ENCODE data around the gene BCKDHA. TPM values are rescaled to one million over a fixed set of nuclear protein-coding genes. Genes with fewer than 3 reads are reported as not detected.

Gene BCKDHA
- total and polyA plus RNA-seq, 2 of the 4 experiments (the other 2 are of a cell fraction) = 7.6 to 7.7 TPM

GRCh38 chr19:41430922-41431321 lies 33.3 kb downstream of the BCKDHA start:
- ChIA-PET POLR2A (ENCODE audit: unreplicated experiment) (no interaction called here), CTCF (no interaction called here)
- Histone ChIP-seq H3K4ac (ENCODE audit: low read depth, low read length) (no peak overlapping the region), H3K23ac (ENCODE audit: low read depth, low read length) (no peak overlapping the region), H3K27me3 (ENCODE audit: control insufficient read depth, insufficient read depth, low read length) (no peaks in the 10 kb centered on the region), H3K4me2 (ENCODE audit: low read depth, low read length) (no peak overlapping the region), H4K5ac (ENCODE audit: low read depth, low read length) (no peak overlapping the region), H4K91ac (ENCODE audit: insufficient read depth, low read depth, low read length) (no peak overlapping the region), H2BK120ac (ENCODE audit: low read depth, low read length) (no peak overlapping the region), H3K79me1 (ENCODE audit: low read depth in 1 of 2, low read length in 2 of 2) (no peaks in the 10 kb centered on the region; a peak in 1 of 4 replicates), H2BK15ac (ENCODE audit: low read depth, low read length) (no peak overlapping the region), H2AK9ac (replicated peaks; ENCODE audit: low read depth, low read length, poor library complexity) (no peak overlapping the region), H3K9me3 (ENCODE audit: control insufficient read depth, insufficient read depth, low read length) (no peaks in the 10 kb centered on the region), H2BK5ac (ENCODE audit: low read depth, low read length, poor library complexity, severe bottlenecking) (no peak overlapping the region), H3K4me3 (ENCODE audit: insufficient read depth, low read depth, low read length) (no peak overlapping the region), H3K9me1 (ENCODE audit: insufficient read depth, low read length) (no peaks in the 10 kb centered on the region), H2BK20ac (ENCODE audit: low read depth, low read length) (no peak overlapping the region), H2AK5ac (ENCODE audit: low read depth, low read length) (no peak overlapping the region), H4K8ac (ENCODE audit: low read depth in 2 of 2, low read length in 2 of 2) (no peak overlapping the region), H3K18ac (ENCODE audit: low read depth, low read length) (no peak overlapping the region), H3K27ac (ENCODE audit: insufficient read depth, low read length) (no peak overlapping the region), H3K4me1 (ENCODE audit: control insufficient read depth, insufficient read depth, low read length) (peaks cover 10% of the 10 kb centered on the region; the same call in 1 of the 2 replicates), H2AFZ (replicated peaks; ENCODE audit: low read length, poor library complexity) (no peak overlapping the region), H3K56ac (ENCODE audit: extremely low read depth, insufficient read depth, low read length) (no peak overlapping the region), H3K14ac (replicated peaks; ENCODE audit: low read depth, low read length) (no peak overlapping the region), H4K20me1 (ENCODE audit: insufficient read depth, low read length) (no peaks in the 10 kb centered on the region), H3K36me3 (ENCODE audit: control insufficient read depth, insufficient read depth, low read length) (peaks cover 22% of the 10 kb centered on the region), H3K9ac (ENCODE audit: low read depth, low read length) (no peak overlapping the region)
- ATAC-seq (ENCODE audit: low read depth) (no peak), DNase-seq (no peak)
- intact Hi-C loops (cut with micrococcal nuclease) = loop anchor here (1.0 kb wide), 1 partner anchor 110 kb away; no protein-coding TSS in a partner anchor
- dilution Hi-C loops (cut with HindIII; ENCODE audit: low sequenced_read_pairs, unreplicated experiment) = no loop called here
- 88% methylated on average over 1 of the region's 6 CpGs; no CpG with 5 or more reads in 1 of the 2 experiments for WGBS, 2 experiments (ENCODE audit: extremely low coverage in 2 of 2, insufficient read length in 1 of 2)
- in situ Hi-C loops (cut with MboI; ENCODE audit: low sequenced_read_pairs) = no loop called here
- no TSS peak for BruUV-seq (replicated peaks)
- no peak for TF ChIP-seq RAD21 (IDR thresholded peaks at IDR 0.05; ENCODE audit: low read length)
- no peak for TF ChIP-seq CEBPB (IDR thresholded peaks at IDR 0.05; ENCODE audit: low read depth, low read length)
- TF ChIP-seq RFX5 (IDR thresholded peaks at IDR 0.05; ENCODE audit: low read depth, low read length) = no peak
- no peak for TF ChIP-seq USF2 (IDR thresholded peaks at IDR 0.05; ENCODE audit: low read depth, low read length)
- TF ChIP-seq CTCF (conservative IDR thresholded peaks at IDR 0.05; ENCODE audit: low read depth, low read length) = no peak
- TF ChIP-seq RCOR1 (IDR thresholded peaks at IDR 0.05; ENCODE audit: insufficient replicate concordance, low read length) = no peak
